Non-pigmented ciliary epithelial cell (primary cell): ENCODE results near the gene OXNAD1.

Experiments used
- DNase-seq: peaks from one replicate; pipeline ENCODE4 v3.0.0-alpha.2; 2010; ENCODE audit warnings: low read depth

OXNAD1 gene

DNA sequence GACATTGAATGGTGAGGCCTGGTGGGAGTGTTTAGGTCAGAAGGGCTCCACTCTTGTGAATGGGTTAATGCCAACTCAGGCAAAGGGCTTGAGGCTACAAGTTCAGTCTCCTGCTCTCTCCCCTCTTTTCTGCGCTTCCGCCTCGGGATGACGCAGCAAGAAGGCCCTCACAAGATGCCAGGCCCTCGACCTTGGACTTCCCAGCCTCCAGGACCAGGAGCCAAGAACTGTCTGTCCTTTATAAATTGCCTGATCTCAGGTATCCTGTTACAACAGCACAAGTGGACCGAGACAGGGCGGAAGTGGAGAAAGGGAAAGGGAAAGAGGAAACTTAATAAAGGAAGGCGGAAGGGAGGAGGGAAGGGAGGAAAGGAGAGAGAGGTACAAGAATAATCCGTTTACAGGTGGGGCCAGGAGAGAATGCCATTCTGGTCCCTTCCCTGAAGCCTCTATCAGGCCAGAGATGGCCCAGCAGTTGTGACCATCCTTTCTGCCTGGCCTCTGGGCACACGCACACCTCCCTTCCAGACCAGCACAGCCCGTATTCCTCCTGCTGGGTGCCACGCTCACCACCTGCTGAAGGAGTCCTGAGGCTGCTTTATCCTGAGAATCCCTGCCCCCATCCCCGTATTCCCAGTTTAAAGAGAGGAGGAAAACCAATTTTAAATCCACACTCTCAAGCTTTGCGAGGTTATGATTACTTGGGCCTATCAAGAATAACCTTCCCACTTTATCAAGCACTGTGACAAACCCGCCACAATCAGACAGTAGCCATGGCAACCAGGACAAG, 64.2 kb downstream of the OXNAD1 start:
- no peak for DNase-seq

DNA sequence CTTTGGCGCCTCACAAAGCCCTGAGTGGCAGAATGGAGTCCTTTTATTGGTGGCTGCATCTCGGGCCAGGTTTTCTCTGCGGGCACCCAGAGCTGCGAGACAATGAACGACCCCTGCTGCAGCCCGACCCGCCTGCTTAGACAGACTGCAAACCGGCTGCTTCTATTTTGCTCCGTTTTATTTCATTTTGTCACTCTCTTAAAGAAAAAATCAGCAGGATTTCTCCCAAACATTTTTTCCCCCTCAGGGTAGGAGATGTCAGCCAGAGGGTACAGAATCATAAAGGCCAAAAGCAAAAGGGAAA, 64.8 kb downstream of the OXNAD1 start:
- DNase-seq: no peak

DNA sequence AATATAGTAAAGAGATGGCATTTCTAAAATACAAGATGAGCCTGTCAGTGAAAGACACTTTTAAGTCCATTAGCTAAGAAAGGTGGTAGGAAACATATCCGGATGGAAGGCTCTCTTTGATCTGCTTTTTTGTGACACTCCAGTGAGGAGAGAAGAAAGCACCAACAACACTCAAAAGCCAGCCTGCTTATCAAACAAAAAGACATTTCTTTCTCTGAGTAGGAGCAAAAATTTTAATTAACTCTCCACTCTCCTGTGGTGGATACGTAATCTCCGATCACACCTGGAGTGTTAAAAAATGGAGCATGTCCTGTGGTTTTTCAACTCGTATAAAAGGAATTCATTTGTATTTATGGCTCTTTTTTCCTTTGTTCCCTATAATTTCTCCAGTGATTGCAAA, 65.3 kb downstream of the OXNAD1 start:
- DNase-seq: no peak

DNA sequence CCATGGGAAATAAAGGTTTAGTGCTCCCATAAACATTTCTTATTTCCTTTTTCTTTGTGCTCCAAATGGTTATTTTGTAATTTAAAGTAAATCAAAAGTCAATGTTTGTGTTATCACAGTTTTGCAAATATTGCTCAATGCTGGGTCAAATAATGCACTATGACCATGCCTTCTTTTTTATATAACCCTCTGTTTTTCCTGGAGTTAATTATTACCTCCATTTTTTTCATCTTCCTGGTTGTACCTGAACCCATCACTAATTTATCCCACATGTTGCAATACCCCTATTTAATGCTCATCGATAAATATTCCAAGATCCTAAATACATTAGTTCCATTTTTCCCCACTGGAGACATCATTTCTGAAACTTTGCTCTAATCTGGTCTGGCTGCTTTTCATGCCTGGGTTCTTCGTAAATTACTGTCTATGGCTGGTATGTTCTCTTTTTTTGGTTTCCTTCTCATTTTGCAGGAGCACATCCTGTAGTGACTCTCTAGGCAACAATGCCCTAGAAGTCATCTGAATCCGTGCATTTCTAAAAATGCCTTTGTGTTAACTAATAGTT, 66.4 kb downstream of the OXNAD1 start:
- DNase-seq: no peak

DNA sequence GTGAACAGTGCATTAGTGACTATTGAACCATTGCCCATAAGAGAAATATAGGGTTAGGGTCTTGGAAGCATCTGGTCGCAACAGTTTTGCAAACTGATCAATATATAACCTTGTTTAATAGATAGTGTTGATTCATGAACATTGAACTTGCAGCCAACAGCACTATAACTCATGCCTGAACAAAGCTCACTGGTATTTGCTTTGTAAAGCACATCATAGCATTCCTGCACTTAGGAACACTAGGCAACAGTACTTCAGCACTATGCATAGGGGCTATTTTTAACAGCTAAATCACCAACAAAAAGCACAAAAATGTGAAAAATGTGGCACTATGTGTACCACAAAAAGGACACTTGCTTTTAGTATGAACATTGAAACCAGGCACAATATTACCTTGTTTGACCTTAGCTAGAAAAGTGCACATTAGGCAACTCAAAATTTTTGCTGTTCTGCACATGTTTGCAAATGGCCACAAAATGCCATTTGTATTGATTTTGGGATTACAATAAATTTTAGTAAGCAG, 68.0 kb downstream of the OXNAD1 start:
- peak; percentile 55 for DNase-seq

DNA sequence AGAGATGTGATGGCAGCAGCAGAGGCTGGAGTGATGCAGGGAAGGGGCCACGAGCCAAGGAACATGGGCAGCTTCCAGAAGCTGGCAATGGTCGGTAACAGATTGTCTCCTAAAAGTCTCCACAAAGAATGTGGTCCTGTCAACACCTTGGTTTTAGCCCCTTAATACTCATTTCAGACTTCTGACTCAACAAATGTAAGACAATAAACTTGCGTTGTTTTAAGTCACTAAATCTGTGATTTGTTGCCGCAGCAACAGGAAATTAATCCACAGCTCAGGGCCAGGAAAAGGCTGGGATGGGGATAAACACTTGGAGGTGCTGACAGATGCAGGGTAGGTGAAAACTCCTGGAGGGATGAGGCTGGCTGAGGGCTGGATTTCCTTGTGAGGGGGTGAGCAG, 69.9 kb downstream of the OXNAD1 start:
- DNase-seq: no peak

DNA sequence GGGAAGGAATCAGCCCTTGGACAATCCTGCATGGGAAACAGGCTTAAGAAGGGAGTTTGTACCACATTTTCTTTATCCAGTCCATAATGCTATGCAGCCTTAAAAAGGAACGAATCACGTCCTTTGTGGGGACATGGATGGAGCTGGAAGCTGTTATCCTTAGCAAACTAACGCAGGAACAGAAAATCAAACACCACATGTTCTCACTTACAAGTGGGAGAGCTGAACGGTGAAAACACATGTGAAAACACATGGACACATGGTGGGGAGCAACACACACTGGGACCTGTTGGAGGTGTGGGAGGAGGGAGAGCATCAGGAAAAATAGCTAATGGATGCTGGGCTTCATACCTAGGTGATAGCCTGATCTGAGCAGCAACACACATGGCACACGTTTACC, 70.3 kb downstream of the OXNAD1 start:
- no peak for DNase-seq

DNA sequence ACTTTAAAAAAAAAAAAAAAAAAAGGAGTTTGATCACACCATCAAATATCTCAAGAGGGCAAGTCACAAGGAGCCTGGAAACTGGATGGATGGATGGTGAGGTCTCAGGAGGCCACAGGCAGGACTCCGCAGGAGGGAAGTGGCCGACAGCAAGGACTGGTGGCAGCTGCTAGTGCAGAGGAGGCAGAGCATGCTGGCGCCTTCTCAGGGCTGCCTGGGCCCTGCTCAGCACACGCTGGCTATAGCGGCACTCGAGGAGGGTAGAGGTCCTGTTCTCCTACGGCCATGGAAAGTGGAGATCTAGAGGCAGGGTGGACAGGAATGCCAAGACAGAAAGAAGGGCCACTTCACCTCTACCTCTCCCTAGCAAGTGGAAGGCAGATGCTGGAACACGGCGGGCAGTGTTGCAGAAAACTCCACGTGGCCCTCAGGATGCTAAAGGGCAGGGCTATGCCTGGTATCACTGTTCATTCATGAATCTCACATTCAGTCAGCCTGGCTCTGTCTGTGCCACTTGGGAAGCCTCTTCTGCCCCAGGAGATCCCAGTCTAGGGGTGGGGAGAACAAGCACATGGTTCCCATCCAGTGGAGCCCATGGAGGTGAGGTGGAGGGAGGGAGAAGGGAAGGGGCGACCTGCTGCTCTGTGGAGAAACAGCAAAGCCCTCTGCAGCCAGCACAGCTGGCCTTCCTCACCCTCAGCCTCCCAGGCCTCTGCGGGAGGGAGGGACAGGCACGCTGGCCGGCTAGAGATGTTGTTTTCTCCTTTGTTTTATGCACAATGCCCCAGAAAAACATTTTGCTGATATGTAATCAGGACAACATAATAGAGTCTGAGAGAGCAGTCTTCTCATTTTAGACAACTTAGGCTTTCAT, 71.0 kb downstream of the OXNAD1 start:
- DNase-seq: no peak

DNA sequence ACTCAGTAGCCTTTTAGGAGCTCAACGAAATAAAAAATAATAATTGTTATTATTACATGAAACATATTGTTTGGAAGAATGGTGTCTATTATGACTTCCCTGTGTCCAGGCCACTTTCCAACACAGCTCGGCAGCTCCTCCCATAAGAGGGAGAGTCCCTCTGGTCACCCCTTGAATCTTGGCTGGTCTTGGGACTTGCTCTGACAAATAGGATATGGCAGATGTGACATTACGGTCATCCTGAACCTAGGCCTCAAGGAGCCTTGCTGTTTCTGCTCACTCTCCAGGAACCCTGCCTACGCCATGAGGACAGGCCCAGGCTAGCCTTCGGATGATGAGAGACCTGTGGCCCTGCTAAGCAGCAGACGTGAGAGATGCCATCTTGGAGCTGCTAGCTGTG, 71.8 kb downstream of the OXNAD1 start:
- DNase-seq: no peak

DNA sequence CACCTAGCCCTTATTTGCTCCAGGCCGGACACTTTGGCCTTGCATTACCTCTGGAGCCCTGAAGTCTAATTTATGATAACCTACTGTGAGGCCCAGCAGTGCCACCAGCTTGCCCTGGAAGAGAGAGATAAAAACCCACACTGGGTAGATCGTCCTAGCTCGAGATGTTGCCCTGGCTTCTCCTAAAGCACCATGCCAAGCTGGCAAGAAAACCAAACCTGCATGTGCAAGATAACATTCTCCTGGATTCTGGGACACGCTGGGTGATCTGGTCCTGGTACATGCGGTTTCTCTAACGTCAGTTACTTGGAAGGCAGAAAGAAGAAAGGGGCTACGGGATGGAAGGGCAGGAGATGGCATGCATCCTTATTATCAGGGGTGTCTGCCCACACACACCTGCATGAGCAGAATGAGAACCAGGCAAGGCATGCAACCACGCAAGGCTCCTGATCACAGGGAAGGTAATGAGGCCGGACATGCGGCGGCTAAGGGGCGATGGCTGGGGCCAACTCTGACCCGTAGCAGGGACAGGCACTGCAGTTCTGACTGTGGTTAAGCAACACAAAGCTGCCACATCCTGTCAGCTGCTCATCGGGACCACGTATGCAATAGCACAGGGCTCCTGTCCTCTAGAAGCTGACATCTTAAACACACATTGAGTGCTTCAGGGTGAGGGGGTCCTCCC, 73.0 kb downstream of the OXNAD1 start:
- no peak for DNase-seq

DNA sequence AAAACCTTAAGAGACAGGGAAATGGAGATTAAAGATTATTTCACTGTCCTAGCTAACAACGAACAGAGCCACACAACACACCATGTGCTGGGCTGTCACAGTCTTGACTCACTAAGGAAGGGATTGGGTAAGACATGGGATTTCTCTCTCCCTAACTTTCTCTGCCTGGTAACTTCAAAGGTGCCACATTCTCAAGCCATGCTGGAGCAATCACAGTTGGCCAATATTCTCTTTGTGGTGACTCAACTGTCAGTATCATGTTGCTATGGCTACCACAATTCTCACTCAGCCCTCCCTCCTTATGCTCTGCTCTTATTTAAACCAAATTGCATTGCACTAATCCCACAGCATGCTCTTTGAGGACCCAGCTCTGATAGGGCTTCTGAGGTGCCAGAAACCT, 74.0 kb downstream of the OXNAD1 start:
- peak; percentile 75 for DNase-seq

DNA sequence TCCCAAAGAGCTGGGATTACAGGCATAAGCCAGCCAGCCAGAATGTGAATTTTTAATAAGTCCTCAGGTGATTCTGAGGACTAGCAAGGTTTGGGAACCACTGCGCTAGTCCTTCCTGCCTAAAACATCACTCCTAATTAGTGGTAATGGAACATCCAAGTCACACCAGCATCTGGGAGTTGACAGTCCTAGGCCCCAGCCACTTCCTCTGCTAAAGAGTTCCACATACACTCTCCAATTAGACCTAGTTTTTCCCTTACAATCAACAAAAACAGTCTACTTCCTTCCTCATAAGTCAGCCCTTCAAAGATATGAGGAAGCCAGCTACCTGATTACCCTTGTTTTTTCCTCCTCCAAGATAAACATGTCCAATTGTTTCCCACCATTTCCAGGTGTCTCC, 78.1 kb downstream of the OXNAD1 start:
- no peak for DNase-seq

DNA sequence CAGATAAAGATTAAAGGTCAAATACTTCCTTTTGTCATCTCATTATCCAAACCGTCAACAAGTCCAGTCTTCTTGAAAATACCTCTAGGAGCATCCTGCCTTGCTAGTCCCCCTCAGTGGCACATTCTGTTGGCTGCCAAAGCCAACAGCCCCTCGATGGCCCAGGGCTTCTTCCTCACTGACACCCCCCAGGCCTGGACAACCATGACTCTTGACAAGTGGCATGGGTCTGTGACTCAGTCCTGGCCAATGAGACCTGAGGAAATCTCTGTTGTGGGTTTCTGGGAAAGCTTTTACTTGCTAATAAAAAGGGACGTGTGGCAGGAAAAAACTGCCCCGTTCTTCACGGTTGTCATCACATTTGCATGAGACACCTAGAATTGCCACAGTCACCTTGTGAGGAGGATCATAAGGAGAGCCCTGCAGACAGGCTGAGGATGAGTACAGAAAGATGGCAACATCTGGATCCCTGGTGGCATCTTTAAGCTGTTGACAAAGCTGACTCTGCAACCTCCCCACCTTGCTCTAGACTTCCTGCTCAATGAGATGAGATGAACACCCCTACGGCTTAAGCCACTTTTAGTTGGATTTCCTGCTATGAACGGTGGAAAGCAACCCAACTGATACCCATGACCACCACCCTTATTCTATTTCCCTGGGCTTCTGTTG, 81.5 kb downstream of the OXNAD1 start:
- DNase-seq: no peak

DNA sequence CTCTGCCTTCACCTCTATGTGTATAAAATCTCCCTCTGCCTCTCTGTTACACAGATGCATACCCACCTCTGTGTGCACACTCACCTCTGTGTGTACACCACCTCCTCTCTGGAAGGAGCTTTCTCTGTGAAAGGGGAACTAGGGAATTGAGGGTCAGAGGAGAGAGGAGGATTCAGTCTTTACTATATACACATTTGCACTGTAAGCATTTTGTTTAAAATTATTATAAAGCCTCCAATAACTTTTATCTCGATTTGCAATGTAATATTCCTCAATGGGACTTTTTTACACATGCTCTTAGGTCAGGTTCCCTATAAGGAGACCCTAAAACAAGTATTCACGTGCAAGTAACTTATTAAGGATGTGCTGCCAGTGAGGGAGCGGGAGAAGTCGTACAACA, 82.5 kb downstream of the OXNAD1 start:
- DNase-seq: no peak

DNA sequence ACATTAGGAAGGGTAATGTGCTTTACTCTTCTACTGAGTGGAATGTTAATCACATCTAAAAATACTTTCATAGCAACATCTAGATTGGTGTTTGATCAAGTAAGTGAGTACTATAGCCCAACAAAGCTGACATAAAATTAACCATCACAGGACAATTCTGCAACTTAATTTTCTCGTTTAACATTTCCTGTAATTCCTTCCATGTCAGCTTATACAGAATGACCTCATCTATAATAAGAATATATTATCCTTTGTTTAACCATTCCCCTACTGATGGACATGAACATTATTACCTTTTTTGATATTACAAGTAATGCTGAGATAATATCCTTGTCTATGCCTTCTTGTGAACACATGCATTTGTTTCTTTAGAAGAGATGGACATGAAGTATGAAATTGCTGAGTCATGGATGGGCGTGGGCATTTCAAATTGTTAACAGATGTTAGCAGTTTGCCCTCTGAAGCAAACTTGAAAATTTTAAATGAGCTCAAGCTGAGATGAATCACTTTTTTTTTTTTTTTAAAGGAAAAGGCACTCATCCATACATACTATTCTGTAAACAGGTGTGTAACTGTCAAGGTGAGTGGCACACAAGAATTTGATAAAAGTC, 85.1 kb downstream of the OXNAD1 start:
- DNase-seq: no peak

DNA sequence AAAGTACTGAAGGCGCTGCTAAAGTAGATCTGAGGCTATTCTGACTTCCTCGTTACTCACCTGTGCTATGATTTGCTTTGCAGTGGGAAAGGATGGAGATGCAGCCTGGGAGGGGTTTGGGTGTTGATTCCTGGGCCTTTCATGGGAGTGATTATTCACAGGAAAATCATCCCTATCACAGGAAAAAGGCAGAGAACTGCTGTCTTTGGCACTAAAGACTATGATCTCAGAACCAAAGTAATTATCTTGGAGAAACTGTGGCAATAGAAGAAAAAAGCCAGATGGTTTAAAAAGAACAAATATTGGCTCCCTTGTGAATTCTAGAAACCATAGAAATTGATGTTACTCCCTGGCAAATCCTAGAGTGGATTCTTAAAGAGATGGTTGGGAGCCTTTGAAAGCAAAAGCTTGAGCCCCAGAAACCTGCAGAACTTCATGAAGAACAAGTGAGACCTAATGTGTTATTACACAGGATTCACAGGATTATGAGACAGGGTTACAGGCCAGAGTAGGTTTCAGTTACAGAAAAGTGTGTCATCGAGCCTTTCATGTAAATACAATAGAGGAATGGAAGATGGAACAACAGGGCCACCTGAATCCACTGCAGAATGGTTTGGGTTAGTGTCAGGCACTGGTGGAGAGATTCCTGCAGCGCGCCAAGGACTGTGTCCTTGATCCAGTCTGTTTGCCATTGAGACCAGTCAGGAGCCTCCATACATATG, 85.7 kb downstream of the OXNAD1 start:
- DNase-seq: no peak

DNA sequence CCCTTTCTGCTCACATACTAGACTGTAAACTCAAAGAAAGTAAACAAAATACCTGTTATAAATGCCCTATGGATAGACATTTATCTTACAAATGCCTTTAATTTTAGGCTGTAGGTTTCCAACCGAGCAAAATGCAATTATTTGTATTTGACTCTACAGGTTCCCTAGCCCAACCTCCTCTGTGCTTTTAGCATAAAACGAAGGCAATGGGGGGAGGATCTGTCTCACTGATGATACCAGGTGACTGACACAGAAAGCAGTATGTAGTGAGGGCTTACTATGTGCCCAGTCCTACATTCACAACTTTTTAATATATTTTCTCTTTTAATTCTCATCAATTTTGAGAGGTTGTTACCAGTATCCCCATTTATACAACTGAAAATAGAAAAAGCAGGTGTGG, 87.4 kb downstream of the OXNAD1 start:
- no peak for DNase-seq

DNA sequence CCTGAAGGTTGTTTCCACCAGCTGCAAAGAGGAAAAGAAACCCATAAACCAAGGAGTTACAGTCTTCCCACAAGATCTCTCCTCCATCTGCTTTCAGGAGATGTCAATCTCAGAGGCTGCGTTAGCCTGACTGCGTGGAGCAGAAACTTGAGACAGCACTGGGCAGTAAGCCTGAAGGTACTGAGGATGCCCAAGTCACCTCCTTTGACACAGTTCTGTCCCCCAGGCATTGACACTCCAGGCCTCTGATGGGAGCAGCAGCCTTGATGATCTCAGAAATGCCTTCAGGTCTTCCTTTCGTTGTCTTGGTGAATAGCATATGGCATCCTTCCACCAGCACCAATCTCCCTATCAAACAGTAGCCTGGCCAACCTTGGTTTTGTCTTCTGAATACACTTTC, 89.3 kb downstream of the OXNAD1 start:
- no peak for DNase-seq
